T-helper 2 cell treated with Interferon-gamma antibody and Interleukin-4, amounts not matched to agents 5 μg/mL and 100 μg/mL, for 36 hours (primary cell): ENCODE data around the gene EXOC3L4.

Experiments
- DNase-seq: peaks from one replicate; pipeline ENCODE4 v3.0.0; 2021; ENCODE audit warnings: low spot score
- H3K27ac Mint-ChIP-seq: one replicate; pipeline ENCODE4 v1.8.0; 2021; ENCODE audit warnings: mild to moderate bottlenecking, mixed read lengths
- H3K27me3 Mint-ChIP-seq: one replicate; pipeline ENCODE4 v1.8.0; 2021; ENCODE audit warnings: low read depth, mixed read lengths
- H3K36me3 Mint-ChIP-seq: one replicate; pipeline ENCODE4 v1.8.0; 2021; ENCODE audit warnings: low read depth, mixed read lengths
- H3K4me1 Mint-ChIP-seq: one replicate; pipeline ENCODE4 v1.8.0; 2021; ENCODE audit warnings: low read depth, mixed read lengths
- H3K4me3 Mint-ChIP-seq: one replicate; pipeline ENCODE4 v1.8.0; 2022; ENCODE audit warnings: mild to moderate bottlenecking, moderate library complexity, mixed read lengths
- H3K9me3 Mint-ChIP-seq: one replicate; pipeline ENCODE4 v1.8.0; 2021; ENCODE audit warnings: mixed read lengths

The EXOC3L4 gene

GRCh38 chr14:103155826-103156394 is 61.4 kb downstream of the EXOC3L4 start:
- Mint-ChIP-seq H3K4me3 (no peak overlapping the region), H3K27me3 (no peaks in the 10 kb centered on the region), H3K9me3 (no peaks in the 10 kb centered on the region), H3K4me1 (no peaks in the 10 kb centered on the region), H3K27ac (no peak overlapping the region), H3K36me3 (no peaks in the 10 kb centered on the region)
- no peak for DNase-seq

DNA sequence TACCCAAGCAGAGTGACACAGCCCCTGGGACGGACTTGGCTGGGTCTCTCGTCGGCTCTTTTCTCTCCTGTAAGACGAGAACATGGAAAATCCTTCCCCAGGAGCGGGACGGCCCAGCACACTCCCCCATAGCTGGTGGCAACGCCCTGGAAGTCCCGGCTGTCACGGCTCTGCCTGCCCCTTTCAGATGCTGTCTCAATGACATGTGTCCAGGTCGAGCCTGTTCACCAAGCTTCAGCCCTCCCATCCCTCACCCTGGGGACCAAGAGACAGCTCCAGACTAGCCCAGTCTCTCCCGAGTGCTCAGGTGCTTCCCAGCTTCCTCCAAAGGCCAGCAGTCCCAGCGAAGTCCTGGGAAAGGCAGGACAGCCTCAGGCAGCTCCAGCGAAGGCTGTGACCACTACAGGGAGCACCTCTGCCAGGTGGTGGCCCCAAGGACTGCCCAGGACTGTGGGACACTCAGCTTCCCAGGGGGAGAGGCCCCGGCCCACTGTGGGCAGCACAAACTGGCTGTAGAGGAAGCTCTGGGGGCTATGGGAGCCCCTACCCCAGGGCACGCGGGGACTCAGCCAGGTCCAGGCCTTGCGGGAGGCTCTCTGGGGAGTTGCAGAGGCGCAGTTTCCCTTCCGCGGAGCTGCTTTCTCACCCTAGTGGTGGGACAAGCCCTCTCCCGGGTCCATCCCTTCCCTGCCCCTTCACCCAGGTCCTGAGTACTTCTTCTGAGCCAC is 62.3 kb downstream of the EXOC3L4 start:
- no peak overlapping the region for H3K27ac Mint-ChIP-seq

GRCh38 chr14:103157969-103158368 is 63.4 kb downstream of the EXOC3L4 start:
- Mint-ChIP-seq H3K27me3 (no peaks in the 10 kb centered on the region), H3K9me3 (no peaks in the 10 kb centered on the region), H3K4me3 (no peak overlapping the region), H3K27ac (no peak overlapping the region), H3K4me1 (no peaks in the 10 kb centered on the region), H3K36me3 (no peaks in the 10 kb centered on the region)
- no peak for DNase-seq

More for the DNA sequence above, 62.3 kb downstream of the EXOC3L4 start:
- Mint-ChIP-seq H3K27me3 (no peaks in the 10 kb centered on the region), H3K4me1 (no peaks in the 10 kb centered on the region), H3K9me3 (no peaks in the 10 kb centered on the region), H3K36me3 (no peaks in the 10 kb centered on the region), H3K4me3 (no peak overlapping the region)
- DNase-seq: no peak

DNA sequence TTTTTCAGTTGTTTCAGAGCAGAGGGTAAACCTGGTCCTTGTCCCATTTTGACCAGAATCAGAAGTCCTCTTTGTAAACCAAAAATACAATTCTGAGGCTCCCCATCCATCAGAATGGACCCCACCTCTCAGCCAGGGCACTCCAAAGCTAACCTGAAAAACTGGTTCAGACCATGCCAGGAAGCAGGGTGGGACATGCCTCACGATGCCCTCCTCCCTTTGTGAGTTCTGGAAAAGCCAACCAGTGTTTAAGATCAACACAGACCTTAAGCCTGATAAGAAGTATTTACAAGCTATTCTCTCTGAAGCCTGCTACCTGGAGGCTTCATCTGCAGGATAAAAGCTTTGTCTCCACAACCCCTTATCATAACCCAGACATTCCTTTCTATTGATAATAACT is 64.2 kb downstream of the EXOC3L4 start:
- DNase-seq: no peak
- Mint-ChIP-seq H3K27ac (no peak overlapping the region), H3K9me3 (no peaks in the 10 kb centered on the region), H3K4me3 (no peak overlapping the region), H3K4me1 (no peaks in the 10 kb centered on the region), H3K36me3 (no peaks in the 10 kb centered on the region), H3K27me3 (no peaks in the 10 kb centered on the region)
